T-helper 2 cell treated with Interferon-gamma antibody and Interleukin-4, amounts not matched to agents 5 μg/mL and 100 μg/mL, for 36 hours (primary cell): ENCODE measurements around the gene ASCL5.

Source experiments
- DNase-seq: peaks from one replicate; pipeline ENCODE4 v3.0.0; 2021; ENCODE audit warnings: low spot score
- H3K27ac Mint-ChIP-seq: one replicate; pipeline ENCODE4 v1.8.0; 2021; ENCODE audit warnings: mild to moderate bottlenecking, mixed read lengths
- H3K27me3 Mint-ChIP-seq: one replicate; pipeline ENCODE4 v1.8.0; 2021; ENCODE audit warnings: low read depth, mixed read lengths
- H3K36me3 Mint-ChIP-seq: one replicate; pipeline ENCODE4 v1.8.0; 2021; ENCODE audit warnings: low read depth, mixed read lengths
- H3K4me1 Mint-ChIP-seq: one replicate; pipeline ENCODE4 v1.8.0; 2021; ENCODE audit warnings: low read depth, mixed read lengths
- H3K4me3 Mint-ChIP-seq: one replicate; pipeline ENCODE4 v1.8.0; 2022; ENCODE audit warnings: mild to moderate bottlenecking, moderate library complexity, mixed read lengths
- H3K9me3 Mint-ChIP-seq: one replicate; pipeline ENCODE4 v1.8.0; 2021; ENCODE audit warnings: mixed read lengths

ASCL5 gene

DNA sequence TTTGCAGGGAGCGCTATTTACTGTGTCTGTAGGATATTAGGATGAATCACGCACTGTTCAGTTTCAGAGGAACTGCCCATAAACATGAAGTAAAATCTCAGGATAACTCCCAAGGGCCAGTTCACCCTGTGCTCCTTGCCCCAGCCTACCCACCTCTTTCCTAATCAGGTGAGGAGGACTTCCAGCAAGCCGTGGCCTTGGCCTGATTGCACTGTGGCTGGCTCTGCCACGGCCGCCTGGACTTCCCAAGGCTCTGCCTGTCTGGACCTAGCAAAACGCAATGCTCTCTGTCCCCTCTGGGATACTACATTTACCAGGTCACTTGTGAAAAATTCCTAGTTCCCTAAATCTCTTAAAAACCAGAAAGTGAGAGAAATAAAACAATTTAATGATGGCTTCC is 7.4 kb upstream of the ASCL5 start:
- peaks cover 3% of the 10 kb centered on the region for H3K36me3 Mint-ChIP-seq
- DNase-seq: no peak
- H3K27me3 Mint-ChIP-seq: no peaks in the 10 kb centered on the region
- H3K4me1 Mint-ChIP-seq: no peaks in the 10 kb centered on the region
- H3K27ac Mint-ChIP-seq: no peak overlapping the region
- no peaks in the 10 kb centered on the region for H3K9me3 Mint-ChIP-seq
- no peak overlapping the region for H3K4me3 Mint-ChIP-seq

DNA sequence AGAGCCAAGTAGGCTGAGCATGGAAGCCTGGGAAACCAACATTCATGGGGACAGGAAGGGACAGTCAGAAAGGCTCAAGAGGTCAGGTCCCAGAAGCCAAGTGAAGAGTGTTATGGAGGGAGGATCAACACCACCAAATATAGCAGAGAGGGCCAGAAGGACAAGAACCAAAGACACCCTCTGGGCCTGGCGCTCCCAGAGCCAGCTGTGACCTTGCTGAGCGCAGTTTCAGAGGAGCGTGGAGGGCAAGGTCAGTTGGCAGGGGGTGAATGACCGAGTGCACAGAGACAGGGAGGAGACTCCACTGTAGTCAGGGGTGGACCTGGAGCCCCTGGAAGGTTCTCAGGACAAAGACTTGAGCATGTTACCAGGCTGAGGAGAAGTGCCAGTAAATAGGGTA is 4.4 kb upstream of the ASCL5 start:
- no peaks in the 10 kb centered on the region for H3K9me3 Mint-ChIP-seq
- no peak for DNase-seq
- peaks cover 3% of the 10 kb centered on the region for H3K36me3 Mint-ChIP-seq
- H3K27ac Mint-ChIP-seq: no peak overlapping the region
- no peak overlapping the region for H3K4me3 Mint-ChIP-seq
- H3K27me3 Mint-ChIP-seq: no peaks in the 10 kb centered on the region
- H3K4me1 Mint-ChIP-seq: no peaks in the 10 kb centered on the region

- no peaks in the 10 kb centered on the region for H3K4me1 Mint-ChIP-seq
- no peaks in the 10 kb centered on the region for H3K9me3 Mint-ChIP-seq
- H3K36me3 Mint-ChIP-seq: no peaks in the 10 kb centered on the region
- H3K4me3 Mint-ChIP-seq: no peak overlapping the region
- no peak for DNase-seq
- no peak overlapping the region for H3K27ac Mint-ChIP-seq
- H3K27me3 Mint-ChIP-seq: peaks cover 2% of the 10 kb centered on the region
These were observed 2.0 kb upstream of the ASCL5 start for GRCh38 chr1:201128962-201129361.

GRCh38 chr1:201128476-201128875 is 1.5 kb upstream of the ASCL5 start:
- no peak for DNase-seq
- Mint-ChIP-seq H3K4me3 (no peak overlapping the region), H3K27ac (no peak overlapping the region), H3K9me3 (no peaks in the 10 kb centered on the region), H3K36me3 (no peaks in the 10 kb centered on the region), H3K4me1 (no peaks in the 10 kb centered on the region), H3K27me3 (peaks cover 5% of the 10 kb centered on the region)

GRCh38 chr1:201127755-201128455 is 921 bp upstream of the ASCL5 start:
- Mint-ChIP-seq H3K27ac (no peak overlapping the region), H3K27me3 (peaks cover 5% of the 10 kb centered on the region), H3K9me3 (no peaks in the 10 kb centered on the region), H3K4me3 (no peak overlapping the region), H3K36me3 (no peaks in the 10 kb centered on the region), H3K4me1 (no peaks in the 10 kb centered on the region)
- no peak for DNase-seq

- no peak for DNase-seq
- H3K27ac Mint-ChIP-seq: no peak overlapping the region
- peaks cover 5% of the 10 kb centered on the region for H3K27me3 Mint-ChIP-seq
- no peaks in the 10 kb centered on the region for H3K36me3 Mint-ChIP-seq
- H3K4me1 Mint-ChIP-seq: no peaks in the 10 kb centered on the region
- H3K4me3 Mint-ChIP-seq: no peak overlapping the region
- H3K9me3 Mint-ChIP-seq: no peaks in the 10 kb centered on the region
These were observed 537 bp downstream of the ASCL5 start for GRCh38 chr1:201126463-201126831.

DNA sequence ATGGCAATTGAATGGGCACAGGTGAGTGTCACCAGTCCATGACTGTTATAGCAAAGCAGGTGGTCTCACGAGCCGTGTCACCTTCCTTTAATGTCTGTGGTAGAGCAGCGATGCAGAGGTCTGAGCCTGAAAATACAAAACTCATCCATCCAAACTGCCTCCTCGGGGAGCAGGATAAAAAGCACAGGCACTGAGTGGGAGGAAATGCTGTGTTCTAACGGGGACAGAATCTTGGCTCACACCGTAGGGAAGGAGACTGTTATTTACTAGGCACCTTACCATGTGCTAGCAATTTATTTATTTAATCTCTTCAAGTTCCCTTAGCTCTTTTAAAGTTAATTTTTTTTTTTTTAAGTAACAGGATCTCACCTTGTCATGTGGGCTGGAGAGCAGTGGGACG is 1.2 kb downstream of the ASCL5 start:
- no peak overlapping the region for H3K27ac Mint-ChIP-seq
- H3K36me3 Mint-ChIP-seq: no peaks in the 10 kb centered on the region
- DNase-seq: no peak
- H3K9me3 Mint-ChIP-seq: no peaks in the 10 kb centered on the region
- peaks cover 5% of the 10 kb centered on the region for H3K27me3 Mint-ChIP-seq
- no peaks in the 10 kb centered on the region for H3K4me1 Mint-ChIP-seq
- no peak overlapping the region for H3K4me3 Mint-ChIP-seq

DNA sequence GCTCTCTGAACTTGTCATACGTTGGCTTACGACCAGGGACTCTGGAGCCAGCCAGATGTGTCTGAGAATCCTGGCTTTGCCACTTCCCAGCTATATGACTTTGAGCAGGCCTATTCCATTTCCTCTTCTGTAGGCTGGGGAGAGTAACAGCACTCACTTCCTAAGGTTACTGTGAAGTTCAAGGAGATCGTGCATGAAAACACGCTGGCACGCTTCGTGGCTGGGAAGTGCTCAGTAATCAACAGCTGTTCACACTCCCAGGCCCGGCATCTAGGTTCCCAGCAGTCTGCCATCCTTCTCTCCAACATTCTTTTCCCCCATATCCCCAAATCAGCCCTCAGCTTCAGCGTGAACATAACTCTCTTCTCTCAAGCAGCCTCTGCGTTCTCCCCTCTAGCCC is 2.0 kb downstream of the ASCL5 start:
- Mint-ChIP-seq H3K9me3 (no peaks in the 10 kb centered on the region), H3K27ac (no peak overlapping the region)

GRCh38 chr1:201123866-201124265 is 3.1 kb downstream of the ASCL5 start:
- Mint-ChIP-seq H3K27me3 (peaks cover 5% of the 10 kb centered on the region), H3K36me3 (no peaks in the 10 kb centered on the region), H3K4me1 (no peaks in the 10 kb centered on the region), H3K27ac (no peak overlapping the region), H3K9me3 (no peaks in the 10 kb centered on the region), H3K4me3 (no peak overlapping the region)
- DNase-seq: no peak

More for the DNA sequence above, 2.0 kb downstream of the ASCL5 start:
- peaks cover 5% of the 10 kb centered on the region for H3K27me3 Mint-ChIP-seq
- no peak overlapping the region for H3K4me3 Mint-ChIP-seq
- DNase-seq: no peak
- no peaks in the 10 kb centered on the region for H3K36me3 Mint-ChIP-seq
- no peaks in the 10 kb centered on the region for H3K4me1 Mint-ChIP-seq

- DNase-seq: no peak
- Mint-ChIP-seq H3K27me3 (peaks cover 9% of the 10 kb centered on the region), H3K4me3 (no peak overlapping the region), H3K9me3 (no peaks in the 10 kb centered on the region), H3K27ac (no peak overlapping the region), H3K36me3 (no peaks in the 10 kb centered on the region), H3K4me1 (no peaks in the 10 kb centered on the region)
These were observed 4.5 kb downstream of the ASCL5 start for GRCh38 chr1:201122321-201122957.

DNA sequence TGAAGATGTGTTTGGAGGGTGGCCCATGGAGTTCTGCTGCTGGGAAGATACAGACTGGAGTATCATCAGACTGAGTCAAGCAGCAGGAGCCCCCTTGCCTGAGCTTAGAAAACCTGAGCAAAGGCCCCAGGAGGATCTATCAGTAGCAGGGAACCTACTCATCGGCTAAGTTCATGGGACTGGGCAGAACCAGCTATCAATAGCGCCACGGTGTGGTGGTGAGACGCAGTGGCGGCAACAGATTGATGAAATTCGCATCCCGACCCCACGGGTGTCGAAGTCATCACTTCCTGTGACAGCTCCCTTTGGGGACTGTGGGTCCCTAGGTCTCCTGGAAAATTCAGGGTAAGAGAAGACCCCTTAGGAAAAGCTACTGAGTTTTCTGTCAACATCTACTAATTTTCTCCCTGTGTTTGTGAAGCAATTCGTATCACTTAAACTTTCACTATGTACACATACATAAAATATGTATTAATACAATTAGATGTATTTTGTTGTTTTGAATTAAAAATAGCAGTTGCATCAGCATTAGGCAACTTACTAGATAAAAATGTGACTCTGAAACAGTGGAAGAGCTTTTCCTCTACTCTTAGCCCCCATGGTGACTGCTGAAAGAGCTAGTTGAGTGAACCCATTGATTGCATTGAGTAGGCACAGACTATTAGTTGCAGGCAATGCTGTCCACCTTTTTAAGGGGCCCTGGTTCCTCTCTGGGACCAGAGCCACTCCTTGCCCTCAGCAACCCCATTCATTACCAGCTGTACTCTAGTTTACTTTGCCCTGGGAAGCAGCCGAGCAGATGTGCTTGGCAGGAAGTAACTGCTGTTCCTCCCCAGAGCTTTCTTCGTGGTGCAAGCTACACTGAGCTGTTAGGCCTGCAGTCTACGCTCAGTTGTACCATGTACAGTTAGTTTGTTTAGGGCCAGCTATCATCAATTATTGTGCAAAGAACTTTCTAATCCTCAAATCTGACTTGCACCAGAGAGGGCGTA is 7.5 kb downstream of the ASCL5 start:
- peaks cover under 1% of the 10 kb centered on the region for H3K4me1 Mint-ChIP-seq
- H3K27ac Mint-ChIP-seq: no peak overlapping the region
- DNase-seq: peak; percentile 30
- H3K9me3 Mint-ChIP-seq: no peaks in the 10 kb centered on the region
- H3K4me3 Mint-ChIP-seq: no peak overlapping the region
- peaks cover 27% of the 10 kb centered on the region for H3K27me3 Mint-ChIP-seq
- H3K36me3 Mint-ChIP-seq: no peaks in the 10 kb centered on the region

- no peak for DNase-seq
- H3K36me3 Mint-ChIP-seq: no peaks in the 10 kb centered on the region
- H3K27ac Mint-ChIP-seq: no peak overlapping the region
- H3K4me1 Mint-ChIP-seq: peaks cover 2% of the 10 kb centered on the region
- peaks cover 39% of the 10 kb centered on the region for H3K27me3 Mint-ChIP-seq
- H3K4me3 Mint-ChIP-seq: no peak overlapping the region
- no peaks in the 10 kb centered on the region for H3K9me3 Mint-ChIP-seq
These were observed 10.9 kb downstream of the ASCL5 start for GRCh38 chr1:201116091-201116490.

DNA sequence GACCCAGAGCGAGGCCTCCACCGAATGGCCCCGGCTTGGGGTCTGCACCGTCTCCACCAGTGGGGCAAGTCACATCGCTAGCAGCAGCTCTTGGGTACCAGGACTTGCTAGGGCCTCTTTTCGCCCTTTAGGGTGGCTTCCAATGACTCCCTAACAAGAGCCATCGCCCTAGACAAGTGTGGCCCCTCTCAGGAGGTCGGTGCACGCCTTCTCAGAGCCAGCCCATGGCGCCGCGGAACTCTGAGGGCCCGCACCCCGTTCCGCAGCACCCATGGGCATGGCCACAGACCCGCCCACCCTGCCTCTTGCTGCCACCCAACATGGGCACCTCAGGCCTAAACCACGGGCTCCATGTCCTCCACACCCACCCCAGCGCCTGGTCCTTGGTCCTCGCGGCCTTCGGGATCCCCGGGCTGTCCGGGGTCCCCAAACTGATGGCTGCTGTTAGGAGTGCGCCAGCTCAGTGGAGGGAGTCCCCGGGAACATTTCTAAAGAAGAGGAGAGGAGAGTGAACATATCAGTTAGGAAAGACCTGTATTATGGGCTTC is 11.5 kb downstream of the ASCL5 start:
- peaks cover 39% of the 10 kb centered on the region for H3K27me3 Mint-ChIP-seq

More for the DNA sequence above, 11.5 kb downstream of the ASCL5 start:
- no peak overlapping the region for H3K27ac Mint-ChIP-seq
- H3K36me3 Mint-ChIP-seq: no peaks in the 10 kb centered on the region
- no peak overlapping the region for H3K4me3 Mint-ChIP-seq
- no peak for DNase-seq
- H3K9me3 Mint-ChIP-seq: no peaks in the 10 kb centered on the region
- H3K4me1 Mint-ChIP-seq: peaks cover 2% of the 10 kb centered on the region
